ENCODE data around the gene DCST1. TPM values are rescaled to one million over a fixed set of nuclear protein-coding genes. Genes with fewer than 3 reads are reported as not detected.

The DCST1 gene
- total RNA-seq, 1 donor from 2014 or later = not detected

GRCh38 chr1:155004352-155005075, 29.1 kb upstream of the DCST1 start:
- H3K36me3 Mint-ChIP-seq (ENCODE audit: low read depth) = peaks cover 29% of the 10 kb centered on the region

GRCh38 chr1:155005076-155006011, 28.3 kb upstream of the DCST1 start:
- Mint-ChIP-seq H3K27ac (peak overlapping the region; percentile 96), H3K9me3 (no peaks in the 10 kb centered on the region), H3K27me3 (no peaks in the 10 kb centered on the region), H3K4me1 (peaks cover 49% of the 10 kb centered on the region), H3K4me3 (peak overlapping the region; percentile 99), H3K36me3 (ENCODE audit: low read depth) (peaks cover 36% of the 10 kb centered on the region)
- intact Hi-C loops (cut with micrococcal nuclease) = loop anchor here (5.0 kb wide), 1 partner anchor 258 kb away; no protein-coding TSS in a partner anchor
- DNase-seq = peak; percentile 66

More at GRCh38 chr1:155004352-155005075, 29.1 kb upstream of the DCST1 start:
- no peak for DNase-seq
- peak overlapping the region; percentile 99 for H3K4me3 Mint-ChIP-seq
- H3K4me1 Mint-ChIP-seq = peaks cover 50% of the 10 kb centered on the region
- H3K27me3 Mint-ChIP-seq = no peaks in the 10 kb centered on the region
- intact Hi-C loops (cut with micrococcal nuclease) = loop anchor here (5.0 kb wide), 4 partner anchors 58 to 257 kb away; partner anchors contain the start of genes EFNA4 and SLC50A1
- no peaks in the 10 kb centered on the region for H3K9me3 Mint-ChIP-seq
- H3K27ac Mint-ChIP-seq = peak overlapping the region; percentile 94

GRCh38 chr1:155006601-155007101, 27.0 kb upstream of the DCST1 start:
- peak overlapping the region; percentile 96 for H3K27ac Mint-ChIP-seq
- no peaks in the 10 kb centered on the region for H3K9me3 Mint-ChIP-seq
- H3K4me3 Mint-ChIP-seq = peak overlapping the region; percentile 99
- H3K27me3 Mint-ChIP-seq = no peaks in the 10 kb centered on the region
- DNase-seq = peak; percentile 85
- peaks cover 53% of the 10 kb centered on the region for H3K4me1 Mint-ChIP-seq
- H3K36me3 Mint-ChIP-seq (ENCODE audit: low read depth) = peaks cover 43% of the 10 kb centered on the region
- intact Hi-C loops (cut with micrococcal nuclease) = loop anchor here (5.0 kb wide), 1 partner anchor 259 kb away; no protein-coding TSS in a partner anchor

GRCh38 chr1:155007251-155007828, 26.3 kb upstream of the DCST1 start:
- H3K27ac Mint-ChIP-seq = peak overlapping the region; percentile 96
- H3K9me3 Mint-ChIP-seq = no peaks in the 10 kb centered on the region
- DNase-seq = peak; percentile 70
- intact Hi-C loops (cut with micrococcal nuclease) = loop anchor here (5.0 kb wide), 1 partner anchor 260 kb away; no protein-coding TSS in a partner anchor
- peaks cover 44% of the 10 kb centered on the region for H3K36me3 Mint-ChIP-seq (ENCODE audit: low read depth)
- H3K4me3 Mint-ChIP-seq = peak overlapping the region; percentile 99
- peaks cover 53% of the 10 kb centered on the region for H3K4me1 Mint-ChIP-seq
- no peaks in the 10 kb centered on the region for H3K27me3 Mint-ChIP-seq

GRCh38 chr1:155008015-155008941, 25.3 kb upstream of the DCST1 start:
- no peaks in the 10 kb centered on the region for H3K9me3 Mint-ChIP-seq
- H3K27me3 Mint-ChIP-seq = no peaks in the 10 kb centered on the region
- peak overlapping the region; percentile 97 for H3K4me3 Mint-ChIP-seq
- H3K4me1 Mint-ChIP-seq = peaks cover 63% of the 10 kb centered on the region
- intact Hi-C loops (cut with micrococcal nuclease) = loop anchor here (1.0 to 5.0 kb wide), 2 partner anchors 8 to 261 kb away; no protein-coding TSS in a partner anchor
- peak overlapping the region; percentile 96 for H3K27ac Mint-ChIP-seq
- peak; percentile 92 for DNase-seq
- peaks cover 54% of the 10 kb centered on the region for H3K36me3 Mint-ChIP-seq (ENCODE audit: low read depth)

- intact Hi-C loops (cut with micrococcal nuclease) = loop anchor here (1.0 to 5.0 kb wide), 2 partner anchors 8 to 262 kb away; no protein-coding TSS in a partner anchor
- peaks cover 58% of the 10 kb centered on the region for H3K36me3 Mint-ChIP-seq (ENCODE audit: low read depth)
- H3K27ac Mint-ChIP-seq = peak overlapping the region; percentile 96
- peak overlapping the region; percentile 97 for H3K4me3 Mint-ChIP-seq
- H3K4me1 Mint-ChIP-seq = peaks cover 66% of the 10 kb centered on the region
- DNase-seq = peak; percentile 76
- no peaks in the 10 kb centered on the region for H3K9me3 Mint-ChIP-seq
- H3K27me3 Mint-ChIP-seq = no peaks in the 10 kb centered on the region
Observed at GRCh38 chr1:155009221-155009711, 24.4 kb upstream of the DCST1 start.

GRCh38 chr1:155009742-155010141, 23.9 kb upstream of the DCST1 start:
- intact Hi-C loops (cut with micrococcal nuclease) = loop anchor here (1.0 to 5.0 kb wide), 2 partner anchors 8 to 262 kb away; no protein-coding TSS in a partner anchor

GRCh38 chr1:155010211-155010918, 23.3 kb upstream of the DCST1 start:
- Mint-ChIP-seq H3K27ac (peak overlapping the region; percentile 96), H3K36me3 (ENCODE audit: low read depth) (peaks cover 58% of the 10 kb centered on the region), H3K4me3 (peak overlapping the region; percentile 97), H3K27me3 (no peaks in the 10 kb centered on the region), H3K4me1 (peaks cover 58% of the 10 kb centered on the region), H3K9me3 (no peaks in the 10 kb centered on the region)
- DNase-seq = peak; percentile 84
- intact Hi-C loops (cut with micrococcal nuclease) = no loop called here

More at GRCh38 chr1:155009742-155010141, 23.9 kb upstream of the DCST1 start:
- peaks cover 62% of the 10 kb centered on the region for H3K4me1 Mint-ChIP-seq
- H3K9me3 Mint-ChIP-seq = no peaks in the 10 kb centered on the region
- no peak for DNase-seq
- H3K27me3 Mint-ChIP-seq = no peaks in the 10 kb centered on the region
- peaks cover 58% of the 10 kb centered on the region for H3K36me3 Mint-ChIP-seq (ENCODE audit: low read depth)
- H3K4me3 Mint-ChIP-seq = peak overlapping the region; percentile 97
- H3K27ac Mint-ChIP-seq = peak overlapping the region; percentile 96

- Mint-ChIP-seq H3K4me1 (peaks cover 58% of the 10 kb centered on the region), H3K9me3 (no peaks in the 10 kb centered on the region), H3K4me3 (peak overlapping the region; percentile 97), H3K27ac (peak overlapping the region; percentile 82), H3K27me3 (no peaks in the 10 kb centered on the region), H3K36me3 (ENCODE audit: low read depth) (peaks cover 62% of the 10 kb centered on the region)
- intact Hi-C loops (cut with micrococcal nuclease) = no loop called here
- peak; percentile 56 for DNase-seq
Observed at GRCh38 chr1:155011004-155011416, 22.6 kb upstream of the DCST1 start.

- peak overlapping the region; percentile 89 for H3K27ac Mint-ChIP-seq
- DNase-seq = no peak
- peaks cover 58% of the 10 kb centered on the region for H3K4me1 Mint-ChIP-seq
- H3K27me3 Mint-ChIP-seq = no peaks in the 10 kb centered on the region
- intact Hi-C loops (cut with micrococcal nuclease) = no loop called here
- peak overlapping the region; percentile 97 for H3K4me3 Mint-ChIP-seq
- H3K36me3 Mint-ChIP-seq (ENCODE audit: low read depth) = peaks cover 64% of the 10 kb centered on the region
- no peaks in the 10 kb centered on the region for H3K9me3 Mint-ChIP-seq
Observed at GRCh38 chr1:155011437-155012025, 22.1 kb upstream of the DCST1 start.

GRCh38 chr1:155012026-155012546, 21.5 kb upstream of the DCST1 start:
- no peaks in the 10 kb centered on the region for H3K27me3 Mint-ChIP-seq
- H3K4me1 Mint-ChIP-seq = peaks cover 57% of the 10 kb centered on the region
- H3K36me3 Mint-ChIP-seq (ENCODE audit: low read depth) = peaks cover 66% of the 10 kb centered on the region
- H3K9me3 Mint-ChIP-seq = no peaks in the 10 kb centered on the region
- peak; percentile 82 for DNase-seq
- intact Hi-C loops (cut with micrococcal nuclease) = no loop called here
- H3K4me3 Mint-ChIP-seq = peak overlapping the region; percentile 97
- H3K27ac Mint-ChIP-seq = peak overlapping the region; percentile 89
